ENCODE data around the gene FOXN1. TPM values are rescaled to one million over a fixed set of nuclear protein-coding genes. Genes with fewer than 3 reads are reported as not detected.

FOXN1 gene
- total RNA-seq, 1 experiment from 2014 or later: not detected

- no peaks in the 10 kb centered on the region for H3K9me2 ChIP-seq (replicated peaks; ENCODE audit: low read length)
- BruUV-seq (replicated peaks): no TSS peak
- no peak for TF ChIP-seq EZH2 (IDR thresholded peaks at IDR 0.05; ENCODE audit: low read length, unreplicated experiment)
- TF ChIP-seq CTCF (conservative IDR thresholded peaks at IDR 0.05; ENCODE audit: low read depth, low read length): no peak
- no peak for TF ChIP-seq EZH2phosphoT487 (IDR thresholded peaks at IDR 0.05; ENCODE audit: borderline replicate concordance, low read length)
- no peak for ATAC-seq
- H3K4me1 ChIP-seq (ENCODE audit: insufficient read depth, low read length): no peaks in the 10 kb centered on the region
- no peak overlapping the region for H3K4me2 ChIP-seq (ENCODE audit: low read length)
- H4K20me1 ChIP-seq (ENCODE audit: low read length): no peaks in the 10 kb centered on the region
- H3F3A ChIP-seq (ENCODE audit: low read length, unreplicated experiment): no peaks in the 10 kb centered on the region
- peaks cover 19% of the 10 kb centered on the region; the same call in 1 of the 2 replicates for H3K36me3 ChIP-seq (ENCODE audit: low read depth, low read length)
- no peak overlapping the region for H3K4me3 ChIP-seq (ENCODE audit: low read length)
- H2AFZ ChIP-seq (ENCODE audit: low read length): no peak overlapping the region
- no peaks in the 10 kb centered on the region for H3K27me3 ChIP-seq (ENCODE audit: low read length)
- no peak overlapping the region for H3K9ac ChIP-seq (ENCODE audit: low read length)
- H3K9me3 ChIP-seq (ENCODE audit: low read length): no peaks in the 10 kb centered on the region
- DNase-seq: no peak
- H3K79me2 ChIP-seq (ENCODE audit: low read length): no peaks in the 10 kb centered on the region
- intact Hi-C loops (cut with micrococcal nuclease): no loop called here
- CTCF ChIA-PET: no interaction called here
- POLR2A ChIA-PET (ENCODE audit: unreplicated experiment): no interaction called here
- H3K27ac ChIP-seq (ENCODE audit: low read length): no peak overlapping the region
These were observed 72.4 kb downstream of the FOXN1 start for GRCh38 chr17:28578246-28579195.

- ATAC-seq (no peak), DNase-seq (no peak)
- no peak overlapping the region for H3K4me3 ChIP-seq (ENCODE audit: low read length)
- H2AFZ ChIP-seq (ENCODE audit: low read length): no peak overlapping the region
- H3K4me2 ChIP-seq (ENCODE audit: low read length): no peak overlapping the region
- BruUV-seq (replicated peaks): no TSS peak
- CTCF ChIA-PET: no interaction called here
- no peaks in the 10 kb centered on the region for H3K27me3 ChIP-seq (ENCODE audit: low read length)
- H3K79me2 ChIP-seq (ENCODE audit: low read length): no peaks in the 10 kb centered on the region
- no peaks in the 10 kb centered on the region for H4K20me1 ChIP-seq (ENCODE audit: low read length)
- peaks cover 25% of the 10 kb centered on the region; the same call in 1 of the 2 replicates for H3K36me3 ChIP-seq (ENCODE audit: low read depth, low read length)
- POLR2A ChIA-PET (ENCODE audit: unreplicated experiment): no interaction called here
- intact Hi-C loops (cut with micrococcal nuclease): no loop called here
- no peaks in the 10 kb centered on the region for H3F3A ChIP-seq (ENCODE audit: low read length, unreplicated experiment)
- no peak overlapping the region for H3K27ac ChIP-seq (ENCODE audit: low read length)
- TF ChIP-seq EZH2 (IDR thresholded peaks at IDR 0.05; ENCODE audit: low read length, unreplicated experiment): no peak
- no peak for TF ChIP-seq EZH2phosphoT487 (IDR thresholded peaks at IDR 0.05; ENCODE audit: borderline replicate concordance, low read length)
- TF ChIP-seq CTCF (conservative IDR thresholded peaks at IDR 0.05; ENCODE audit: low read depth, low read length): no peak
- H3K9me2 ChIP-seq (replicated peaks; ENCODE audit: low read length): no peaks in the 10 kb centered on the region
- H3K9ac ChIP-seq (ENCODE audit: low read length): no peak overlapping the region
- H3K4me1 ChIP-seq (ENCODE audit: insufficient read depth, low read length): no peaks in the 10 kb centered on the region
- H3K9me3 ChIP-seq (ENCODE audit: low read length): no peaks in the 10 kb centered on the region
These were observed 73.4 kb downstream of the FOXN1 start for GRCh38 chr17:28579526-28579925.

GRCh38 chr17:28580959-28581358 is 74.8 kb downstream of the FOXN1 start:
- H3K36me3 ChIP-seq (ENCODE audit: low read depth, low read length): peaks cover 37% of the 10 kb centered on the region
- BruUV-seq (replicated peaks): no TSS peak
- H3K4me3 ChIP-seq (ENCODE audit: low read length): no peak overlapping the region
- no peak for DNase-seq
- no peaks in the 10 kb centered on the region for H3K27me3 ChIP-seq (ENCODE audit: low read length)
- no peak overlapping the region for H3K27ac ChIP-seq (ENCODE audit: low read length)
- intact Hi-C loops (cut with micrococcal nuclease): no loop called here
- H3F3A ChIP-seq (ENCODE audit: low read length, unreplicated experiment): no peaks in the 10 kb centered on the region
- ATAC-seq: no peak
- ChIA-PET POLR2A (ENCODE audit: unreplicated experiment) (no interaction called here), CTCF (no interaction called here)
- H4K20me1 ChIP-seq (ENCODE audit: low read length): no peaks in the 10 kb centered on the region
- no peaks in the 10 kb centered on the region for H3K9me3 ChIP-seq (ENCODE audit: low read length)
- no peaks in the 10 kb centered on the region for H3K4me1 ChIP-seq (ENCODE audit: insufficient read depth, low read length)
- no peak for TF ChIP-seq EZH2phosphoT487 (IDR thresholded peaks at IDR 0.05; ENCODE audit: borderline replicate concordance, low read length)
- no peak for TF ChIP-seq EZH2 (IDR thresholded peaks at IDR 0.05; ENCODE audit: low read length, unreplicated experiment)
- TF ChIP-seq CTCF (conservative IDR thresholded peaks at IDR 0.05; ENCODE audit: low read depth, low read length): no peak
- no peak overlapping the region for H2AFZ ChIP-seq (ENCODE audit: low read length)
- no peaks in the 10 kb centered on the region for H3K9me2 ChIP-seq (replicated peaks; ENCODE audit: low read length)
- H3K9ac ChIP-seq (ENCODE audit: low read length): no peak overlapping the region
- no peak overlapping the region for H3K4me2 ChIP-seq (ENCODE audit: low read length)
- no peaks in the 10 kb centered on the region for H3K79me2 ChIP-seq (ENCODE audit: low read length)

Measured in PC-3 (cell line).